Activated T-cell treated with anti-CD3 and anti-CD28 coated beads for 1 hour (primary cell): ENCODE results near the gene CD34.
"Not testable (repeated sequence)": the region's sequence is repeated elsewhere in the genome, so short reads cannot be mapped to it uniquely, and the experiment has no call there.

Experiments
- DNase-seq: peaks from one replicate; pipeline ENCODE4 v3.0.0-alpha.2; 2020; ENCODE audit warnings: low read depth

The CD34 gene, protein sequence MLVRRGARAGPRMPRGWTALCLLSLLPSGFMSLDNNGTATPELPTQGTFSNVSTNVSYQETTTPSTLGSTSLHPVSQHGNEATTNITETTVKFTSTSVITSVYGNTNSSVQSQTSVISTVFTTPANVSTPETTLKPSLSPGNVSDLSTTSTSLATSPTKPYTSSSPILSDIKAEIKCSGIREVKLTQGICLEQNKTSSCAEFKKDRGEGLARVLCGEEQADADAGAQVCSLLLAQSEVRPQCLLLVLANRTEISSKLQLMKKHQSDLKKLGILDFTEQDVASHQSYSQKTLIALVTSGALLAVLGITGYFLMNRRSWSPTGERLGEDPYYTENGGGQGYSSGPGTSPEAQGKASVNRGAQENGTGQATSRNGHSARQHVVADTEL

DNA sequence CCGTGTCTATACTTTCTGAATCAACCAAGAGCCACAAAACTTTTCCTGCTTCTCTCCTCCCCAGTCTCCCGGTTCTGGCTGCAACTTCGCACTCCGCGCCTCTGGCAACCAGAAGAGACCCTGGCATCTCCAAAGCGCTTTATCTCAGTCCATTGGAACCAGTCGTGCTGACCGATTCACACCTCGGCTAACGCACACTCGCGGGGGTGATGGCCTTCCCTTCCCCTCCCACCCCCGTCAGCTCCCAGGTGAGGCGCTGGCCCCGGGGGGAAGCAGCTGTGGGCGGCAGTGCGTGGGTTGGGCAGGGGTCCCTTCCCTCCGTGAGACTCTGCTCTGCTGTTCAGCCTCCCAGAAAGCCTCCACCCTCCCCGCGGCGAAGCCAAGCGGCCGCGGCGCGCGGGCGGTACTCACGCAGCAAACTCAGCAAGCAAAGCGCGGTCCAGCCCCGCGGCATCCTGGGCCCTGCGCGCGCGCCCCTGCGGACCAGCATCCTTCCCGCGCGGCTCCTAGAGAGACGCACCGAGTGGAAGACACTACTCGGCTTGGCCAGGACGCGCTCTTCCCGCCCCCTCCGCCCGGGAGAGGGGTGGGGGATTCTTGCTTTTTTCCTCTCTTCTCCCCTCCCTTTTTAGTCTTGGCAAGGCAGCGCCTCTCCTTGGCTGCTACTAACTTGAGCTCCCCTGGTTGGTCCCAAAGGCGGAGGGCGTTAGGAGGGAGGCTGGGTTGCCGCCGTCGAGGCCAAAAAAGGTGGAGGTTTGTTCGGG lies at the start of gene CD34:
Gene CD34 (minus strand): TSS at position 535 of the 764 bp plus-strand sequence. CDS start 45 bp downstream, at position 490.
- no peak for DNase-seq

DNA sequence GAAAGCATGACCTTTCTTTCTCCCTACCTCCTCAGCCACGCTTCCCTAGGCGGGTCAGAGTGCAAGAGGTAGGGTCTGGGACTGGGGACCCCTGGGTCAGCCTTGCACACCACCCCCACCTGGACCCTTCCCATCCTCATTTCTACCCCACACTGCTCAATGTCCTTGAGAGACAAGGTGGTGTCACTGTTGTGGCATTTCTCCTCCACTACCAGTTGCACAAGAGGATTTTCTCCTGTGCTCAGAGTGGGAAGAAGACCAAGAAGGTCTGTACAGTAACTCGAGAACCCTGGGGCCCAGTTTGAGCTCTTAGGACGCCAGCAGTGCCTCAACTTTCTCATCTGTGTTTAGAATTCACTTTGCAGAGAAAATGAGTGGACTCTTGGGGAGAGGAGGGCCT lies 49.4 kb upstream of the CD34 start:
- no peak for DNase-seq

DNA sequence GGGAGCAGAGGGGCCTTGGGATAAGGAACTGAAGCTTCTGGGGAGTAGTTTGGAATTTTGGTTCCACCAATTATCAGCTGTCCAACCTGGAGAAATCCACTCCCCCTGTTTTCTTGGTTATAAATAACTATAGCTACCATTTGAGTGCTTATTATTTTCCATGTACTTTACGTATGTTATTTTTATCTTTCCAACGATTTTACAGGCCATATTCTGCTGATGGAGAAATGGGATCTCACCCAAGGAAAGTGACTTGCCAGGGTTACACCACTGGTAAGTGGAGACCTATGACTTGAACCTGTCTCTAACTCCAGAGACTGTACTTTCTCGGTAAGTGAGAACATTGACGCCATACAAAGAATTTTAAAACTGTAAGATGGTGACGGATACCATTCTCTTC lies 49.0 kb upstream of the CD34 start:
- no peak for DNase-seq

DNA sequence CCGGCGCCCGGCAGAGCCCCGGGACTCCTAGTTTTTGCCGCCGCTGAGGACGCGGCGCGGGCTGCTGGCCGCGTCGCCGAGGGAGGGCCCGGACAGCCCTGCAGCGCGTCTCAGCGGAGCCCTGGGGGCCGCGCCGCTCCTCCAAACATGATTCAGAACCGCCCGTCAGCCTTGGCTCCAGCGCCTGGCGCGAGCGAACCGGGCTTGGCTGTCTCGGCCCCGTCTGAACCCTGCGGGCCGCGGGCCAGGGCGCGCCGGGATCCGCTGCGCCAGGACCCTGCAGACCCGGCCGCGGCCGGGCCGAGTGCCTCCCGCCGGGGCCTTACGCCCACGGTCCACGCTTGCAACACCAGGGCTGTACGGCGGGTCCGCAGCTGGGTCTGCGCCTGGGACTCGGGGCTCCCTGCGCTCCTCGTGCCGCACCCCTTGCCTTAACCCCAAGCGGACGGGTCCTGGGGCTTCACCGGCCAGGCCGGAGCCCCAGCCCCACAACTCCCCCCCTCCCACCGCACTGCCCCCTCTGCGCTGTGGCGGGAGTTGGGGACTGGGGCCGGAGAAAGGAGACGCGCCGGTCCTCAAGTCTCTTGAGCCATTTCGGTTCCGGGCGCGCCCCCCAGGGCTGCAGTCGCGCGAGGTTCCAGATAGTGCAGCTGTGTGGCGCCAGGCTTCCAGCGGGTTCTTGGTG lies 48.4 kb upstream of the CD34 start:
- no peak for DNase-seq

DNA sequence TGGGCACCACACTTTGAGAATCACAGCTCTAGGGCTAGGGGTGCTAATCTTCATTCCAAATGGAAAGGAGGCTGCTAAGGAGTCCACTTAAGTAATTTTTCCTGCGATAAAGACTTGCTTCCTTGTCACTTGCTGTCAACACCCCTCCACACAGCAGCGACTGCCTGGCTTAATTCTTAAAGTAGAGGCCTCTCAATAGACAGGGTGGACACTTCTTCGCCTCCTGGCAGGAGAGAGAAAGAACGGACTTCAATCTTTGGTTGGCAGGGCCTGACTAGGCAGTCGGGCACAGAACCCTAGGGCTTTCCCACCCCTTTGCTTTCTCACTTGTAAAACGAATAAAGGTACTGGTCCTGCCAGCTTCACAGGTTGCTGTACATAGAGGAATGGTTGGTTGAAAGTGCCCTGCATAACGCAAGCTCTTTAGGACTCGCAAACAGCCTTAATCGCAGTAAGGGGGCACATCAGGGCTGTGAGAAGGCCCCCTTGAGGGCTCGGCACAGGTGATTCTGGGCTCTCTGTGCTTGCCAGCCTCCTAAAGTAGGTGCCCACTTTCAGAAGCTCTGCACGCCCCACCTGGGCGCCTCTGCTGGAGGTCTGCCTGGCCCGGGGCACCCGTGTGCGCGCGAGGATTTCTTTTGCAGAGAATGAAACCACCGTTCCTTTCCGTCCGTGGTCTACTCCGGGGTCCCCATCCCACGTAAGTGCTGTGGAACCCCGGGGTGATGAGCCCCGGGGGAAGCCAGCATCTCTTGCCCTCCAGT lies 47.6 kb upstream of the CD34 start:
- DNase-seq: no peak

DNA sequence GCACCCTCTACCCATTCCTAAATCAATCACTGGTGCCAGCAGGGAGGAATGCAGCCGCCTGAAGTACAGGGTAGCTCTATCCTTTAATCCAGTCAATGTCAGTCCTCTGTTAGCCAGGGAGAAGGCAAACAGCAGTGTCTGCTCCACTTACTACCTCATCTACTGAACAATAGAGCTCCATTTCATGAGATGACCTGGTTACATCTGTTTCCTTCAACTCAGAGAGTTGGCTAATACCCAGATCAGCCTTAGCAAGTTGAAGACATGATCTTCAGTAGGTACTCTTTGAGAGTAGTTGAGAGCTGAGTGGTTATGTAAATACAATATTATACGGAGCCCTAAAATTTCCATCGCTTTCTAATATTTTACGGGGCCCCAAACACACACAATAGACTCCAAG lies 46.1 kb upstream of the CD34 start:
- no peak for DNase-seq

DNA sequence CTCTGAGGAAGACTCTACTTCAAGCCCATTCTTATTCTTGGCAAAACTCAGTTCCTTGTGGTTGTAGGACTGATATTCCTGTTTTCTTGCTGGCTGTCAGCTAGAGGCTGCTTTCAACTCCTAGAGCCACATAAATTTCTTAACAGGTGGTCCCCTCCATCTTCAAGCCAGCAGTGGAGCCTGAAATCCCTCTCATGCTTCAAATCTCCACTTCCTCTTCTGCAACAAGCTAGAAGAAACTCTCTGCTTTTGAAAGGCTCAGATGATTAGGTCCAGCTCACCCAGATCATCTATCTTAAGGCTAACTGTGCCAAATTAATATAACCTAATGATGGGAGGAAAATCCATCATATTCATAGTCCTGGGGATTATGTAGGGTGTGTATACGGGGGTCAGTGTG lies 43.2 kb upstream of the CD34 start:
- no peak for DNase-seq

DNA sequence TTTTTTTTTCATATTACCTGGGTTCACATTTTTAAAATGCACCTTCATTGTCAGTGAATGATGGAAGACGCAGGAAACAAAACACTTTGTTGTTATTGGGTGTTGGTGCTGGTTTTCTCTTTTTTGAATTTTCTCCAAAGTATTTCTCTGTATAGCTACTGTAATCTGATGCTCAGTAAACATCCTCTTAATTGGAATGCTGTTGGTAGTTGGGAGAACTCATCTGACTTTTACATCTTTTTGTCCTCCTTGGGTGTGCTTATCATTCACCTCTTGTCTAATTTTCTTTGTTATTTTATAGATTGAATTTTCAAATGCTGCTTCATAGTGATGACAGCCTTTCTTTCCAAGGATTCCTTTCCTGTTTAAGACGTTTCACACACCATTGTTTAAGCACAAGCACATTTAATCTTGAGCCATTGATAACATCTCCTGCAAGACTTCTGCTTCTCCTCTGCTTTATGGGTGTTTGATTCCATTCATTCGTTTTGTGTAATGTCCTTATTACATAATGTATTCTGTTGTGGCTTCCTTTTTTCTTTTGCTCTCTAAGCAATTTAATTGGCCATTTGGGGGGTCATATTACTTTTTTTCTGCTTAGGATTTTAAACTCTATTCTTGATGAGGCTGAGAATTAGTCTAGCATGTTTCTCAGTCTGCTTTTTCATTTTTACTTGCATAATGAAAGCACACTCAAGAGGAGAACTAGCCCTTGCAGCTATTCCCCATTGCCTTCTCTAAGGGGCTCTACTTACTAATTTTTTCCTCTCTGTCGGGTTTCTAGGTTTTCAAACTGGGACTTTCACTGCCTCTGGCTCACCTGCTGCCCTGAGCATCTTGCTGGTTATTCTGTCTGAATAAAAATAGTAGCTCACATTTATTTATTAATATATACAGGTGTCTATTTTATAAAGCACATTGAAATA lies 42.0 kb upstream of the CD34 start:
- DNase-seq: no peak

DNA sequence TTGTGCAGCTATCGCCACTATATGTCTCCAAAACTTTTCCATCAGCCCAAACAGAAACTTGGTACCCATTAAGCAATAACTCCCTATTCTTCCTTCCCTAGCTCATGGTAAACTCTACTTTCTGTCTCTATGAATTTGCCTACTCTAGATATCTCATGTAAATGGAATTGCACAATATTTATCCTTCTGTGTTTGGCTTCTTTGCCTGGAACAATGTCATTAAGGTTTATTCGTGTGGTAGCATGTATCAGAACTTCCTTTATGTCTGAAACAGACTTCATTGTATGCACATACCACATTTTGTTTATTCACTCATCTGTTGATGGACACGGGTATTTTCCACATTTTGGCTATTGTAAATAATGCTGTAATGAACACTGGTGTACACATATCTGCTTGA lies 40.7 kb upstream of the CD34 start:
- no peak for DNase-seq

DNA sequence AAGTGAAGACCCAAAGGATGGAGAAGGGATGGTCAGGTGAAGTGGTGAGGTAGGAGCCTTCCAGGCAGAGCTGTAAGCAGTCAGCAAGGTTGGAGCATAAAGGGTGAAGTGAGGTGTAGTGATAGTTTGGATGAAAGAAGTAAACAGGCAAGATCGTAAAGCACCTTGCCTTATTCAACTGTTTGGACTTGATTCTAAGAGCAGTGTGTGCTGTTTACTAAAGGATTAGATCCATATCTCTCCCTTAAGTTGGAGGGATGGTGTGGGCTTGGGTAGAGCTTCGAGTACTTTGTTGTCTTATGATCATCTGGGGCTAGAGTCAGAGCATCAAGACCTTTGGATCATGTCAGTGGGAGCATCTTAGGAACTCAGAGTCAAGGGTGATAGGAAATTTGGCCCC lies 39.8 kb upstream of the CD34 start:
- no peak for DNase-seq

DNA sequence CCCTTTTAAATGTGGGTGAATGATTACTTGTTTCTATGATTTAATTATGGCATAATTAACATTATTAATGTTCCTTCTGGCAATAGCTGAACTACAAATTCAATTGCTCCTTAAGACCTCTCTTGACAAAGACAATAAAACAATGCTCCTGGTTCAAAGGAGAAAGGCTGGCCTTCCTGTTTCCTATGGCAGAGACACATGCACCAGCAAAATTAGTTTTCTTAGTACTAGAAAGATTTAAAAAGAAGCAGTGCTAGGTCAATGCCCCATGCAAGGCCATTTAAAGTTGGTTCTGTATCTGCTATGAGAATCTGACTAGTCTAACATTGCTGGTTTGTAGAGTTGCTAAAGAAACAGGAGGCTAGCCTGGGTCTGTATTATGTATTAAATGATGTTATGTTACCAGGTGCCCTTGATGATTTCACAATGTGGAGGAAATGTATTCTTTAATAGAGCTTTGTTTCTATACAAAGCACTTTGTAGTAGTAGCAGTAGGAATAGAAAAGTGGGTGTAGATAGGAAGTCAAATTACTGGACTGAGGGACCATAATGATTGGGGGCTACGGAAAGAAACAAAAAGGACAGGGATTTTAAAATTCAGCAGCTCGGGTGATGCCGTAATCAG lies 38.8 kb upstream of the CD34 start:
- no peak for DNase-seq

DNA sequence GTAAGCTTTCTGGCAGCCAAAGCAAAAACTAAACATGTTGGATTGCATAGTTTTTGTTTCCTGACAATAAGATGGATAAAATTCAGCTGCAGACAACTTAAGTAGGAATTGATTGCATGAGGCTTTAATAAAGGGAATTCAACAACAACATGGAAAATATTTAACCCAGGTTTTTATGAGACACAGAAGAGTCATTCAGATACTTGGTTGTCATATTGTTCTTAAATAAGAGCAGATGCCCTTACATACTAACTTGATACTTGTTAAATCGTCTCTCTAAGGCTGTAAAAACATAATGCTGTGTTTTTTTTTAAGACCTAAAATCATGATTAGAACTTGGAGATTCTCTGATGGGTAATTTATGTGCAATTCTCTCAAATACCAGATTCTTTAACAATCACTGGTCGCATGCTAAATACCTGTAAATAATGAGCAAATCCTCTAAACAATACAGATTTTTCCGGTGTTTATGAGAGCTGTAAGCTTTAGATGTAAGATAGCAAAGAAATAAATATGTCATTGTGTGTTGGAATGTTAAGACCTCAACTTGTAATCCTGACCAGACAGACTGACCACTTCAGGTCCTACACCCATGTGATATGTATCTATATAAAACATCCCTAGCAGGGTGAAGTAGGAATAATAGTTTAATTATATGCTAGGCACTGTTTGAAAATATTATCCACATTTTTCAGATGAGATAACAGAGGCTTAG lies 37.8 kb upstream of the CD34 start:
- no peak for DNase-seq

DNA sequence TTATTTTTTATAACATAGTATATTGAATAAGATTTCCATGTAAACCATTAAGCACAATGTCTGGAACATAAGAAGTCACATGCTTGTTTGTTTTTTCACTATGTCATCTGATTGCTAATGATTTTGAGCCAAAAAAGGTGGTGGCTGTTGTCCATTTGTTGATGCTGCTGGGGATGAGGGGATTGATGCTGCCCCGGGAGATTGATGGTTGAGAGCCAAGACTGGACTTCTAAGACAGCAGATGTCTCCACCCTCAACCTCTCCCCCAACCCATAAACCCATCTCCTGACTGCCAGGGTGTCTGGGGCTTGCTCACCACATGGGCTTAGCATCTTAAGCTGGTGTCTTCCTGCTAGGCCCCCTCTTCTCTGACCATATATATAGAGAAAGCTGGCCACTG lies 35.8 kb upstream of the CD34 start:
- no peak for DNase-seq

DNA sequence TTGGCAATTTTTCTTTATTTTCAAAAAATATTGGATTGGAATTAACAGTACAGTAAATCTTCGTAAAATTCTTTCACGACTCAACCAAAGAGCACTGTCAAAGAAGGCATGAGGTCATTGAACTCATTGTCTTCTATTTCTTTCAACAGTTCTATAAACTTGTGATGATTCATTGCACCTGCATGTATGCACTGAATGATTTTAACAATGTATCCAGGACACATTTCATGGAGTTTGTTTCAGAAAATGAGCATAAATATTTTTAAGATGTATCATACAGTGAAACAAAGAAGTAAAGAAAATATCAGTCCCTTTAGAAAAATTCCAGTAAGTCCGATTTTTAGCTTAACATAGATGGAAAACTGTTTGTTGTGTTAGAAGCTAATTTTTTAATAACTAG lies 33.6 kb upstream of the CD34 start:
- DNase-seq: no peak

DNA sequence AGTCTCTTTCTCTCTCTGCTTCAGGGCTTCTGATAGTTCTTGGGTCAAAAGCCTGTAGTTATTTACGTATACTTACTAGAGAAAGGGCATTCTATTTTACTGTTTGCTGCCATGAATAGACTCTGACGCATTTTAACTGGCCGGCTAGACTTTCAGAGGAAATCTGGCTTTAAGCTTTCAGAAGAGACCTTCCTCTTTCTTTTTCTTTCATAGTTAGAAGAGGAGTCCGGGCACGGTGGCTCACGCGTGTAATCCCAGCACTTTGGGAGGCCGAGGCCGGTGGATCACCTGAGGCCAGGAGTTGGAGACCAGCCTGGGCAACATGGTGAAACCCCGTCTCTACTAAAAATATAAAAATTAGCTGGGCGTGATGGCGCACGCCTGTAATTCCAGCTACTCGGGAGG lies 31.4 kb upstream of the CD34 start:
- DNase-seq: not testable (repeated sequence)

DNA sequence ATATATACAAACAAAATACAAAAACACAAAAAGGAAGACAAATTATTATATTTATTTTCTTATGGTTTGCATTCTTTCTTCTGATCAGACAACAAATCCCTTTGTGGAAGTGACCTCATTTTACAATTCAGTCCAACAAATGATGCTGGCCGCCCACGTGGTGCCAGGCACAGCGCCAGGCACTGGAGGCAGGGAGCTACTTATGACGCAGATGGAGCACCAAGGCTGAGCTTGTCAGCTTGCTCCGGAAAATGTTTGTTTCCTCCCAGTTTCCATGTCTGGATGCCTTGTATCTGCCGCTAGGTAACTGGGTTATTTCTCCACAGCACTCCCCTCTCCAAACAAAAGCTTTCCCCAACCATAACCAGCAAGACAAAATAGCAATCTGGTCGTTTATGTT lies 30.7 kb upstream of the CD34 start:
- no peak for DNase-seq

DNA sequence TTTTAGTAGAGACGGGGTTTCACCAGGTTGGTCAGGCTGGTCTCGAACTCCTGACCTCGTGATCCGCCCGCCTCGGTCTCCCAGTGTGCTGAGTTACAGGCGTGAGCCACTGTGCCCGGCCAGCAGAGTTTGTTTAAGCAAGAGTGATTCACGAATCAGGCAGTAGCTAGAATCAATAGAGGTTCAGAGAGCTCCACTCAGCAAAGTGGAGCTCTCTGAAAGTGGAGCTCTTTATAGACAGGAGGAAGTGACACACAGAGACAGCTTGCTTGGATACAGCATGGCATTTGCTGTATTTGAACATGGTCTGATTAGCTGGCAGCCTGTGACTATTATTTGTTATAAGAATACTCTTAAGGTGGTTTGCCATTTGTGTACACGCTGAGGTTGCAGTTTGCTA lies 27.1 kb upstream of the CD34 start:
- DNase-seq: no peak

DNA sequence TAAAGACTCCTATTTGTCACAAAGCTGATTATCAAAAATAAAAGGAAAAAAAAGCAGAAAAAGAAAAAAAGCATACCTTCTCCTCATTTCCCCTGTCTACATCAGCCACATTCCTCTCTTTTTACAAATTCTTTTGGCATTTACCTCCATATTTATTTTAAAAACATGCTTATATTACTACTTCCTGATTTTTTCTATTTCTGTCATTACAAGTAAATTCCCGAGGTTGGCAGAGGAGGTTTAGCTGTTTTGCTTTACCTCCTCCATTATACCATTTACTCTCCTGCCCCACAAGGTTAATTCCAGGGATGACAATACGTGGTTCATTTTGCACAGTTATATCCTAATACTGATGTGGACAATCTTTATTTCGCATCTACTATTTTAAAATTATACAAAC lies 26.3 kb upstream of the CD34 start:
- no peak for DNase-seq

DNA sequence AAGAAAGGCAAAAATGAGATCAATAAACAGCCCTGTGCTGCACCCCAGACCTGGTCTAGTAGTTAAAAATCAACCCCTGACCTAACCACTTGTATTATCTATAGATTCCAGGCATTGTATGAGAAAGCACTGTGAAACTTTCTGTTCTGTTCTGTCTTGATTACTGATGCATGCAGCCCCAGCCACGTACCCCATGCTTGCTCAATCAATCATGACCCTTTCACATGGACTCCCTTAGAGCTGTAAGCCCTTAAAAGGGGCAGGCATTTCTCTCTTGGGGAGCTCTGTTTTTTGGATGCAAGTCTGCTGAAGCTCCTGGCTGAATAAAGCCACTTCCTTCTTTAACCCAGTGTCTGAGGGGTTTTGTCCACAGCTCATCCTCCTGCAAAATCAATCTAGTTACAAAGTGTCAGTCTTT lies 24.2 kb upstream of the CD34 start:
- no peak for DNase-seq

DNA sequence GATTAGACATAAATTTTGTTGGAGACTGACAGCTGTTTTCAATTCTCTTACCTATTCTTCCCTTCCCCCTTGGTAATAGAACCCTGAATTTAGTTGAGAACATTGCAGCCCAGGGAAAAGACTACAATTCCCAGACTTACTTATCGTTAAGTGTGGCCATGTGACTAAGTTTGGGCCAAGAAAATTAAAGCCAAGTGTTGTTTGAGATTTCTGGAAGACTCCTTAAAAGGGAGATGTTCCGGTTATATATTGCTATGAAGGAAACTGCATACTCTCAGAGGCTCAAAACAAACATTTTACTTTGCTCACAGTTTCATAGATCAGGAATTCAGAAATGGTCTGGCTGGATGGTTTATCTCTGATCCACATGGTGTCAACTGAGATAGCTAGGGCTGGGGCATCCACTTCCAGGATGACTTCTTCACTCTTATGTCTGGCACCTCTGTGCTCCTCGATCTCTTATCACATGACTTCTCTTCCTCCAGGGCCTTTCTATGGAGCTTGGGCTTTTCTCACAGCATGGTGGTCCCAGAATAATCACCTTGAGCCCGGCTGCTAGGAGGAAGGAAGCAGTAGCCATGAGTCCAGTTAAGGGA lies 22.4 kb upstream of the CD34 start:
- DNase-seq: no peak
